NOMO-1 treated with dmso at 0.1 percent for 144 hours (cell line): ENCODE data around the gene OR10R2.

Source experiments
- DNase-seq: peaks from one replicate; lab custom pipeline; 2025; ENCODE audit not compliant: unreplicated experiment; lab: John Stamatoyannopoulos, UW

OR10R2 gene

GRCh38 chr1:158527190-158527815 is 55.3 kb downstream of the OR10R2 start:
- no peak for DNase-seq
